HT1080 (cell line): ENCODE data around the gene KRTAP10-4. TPM values are rescaled to one million over a fixed set of nuclear protein-coding genes. Genes with fewer than 3 reads are reported as not detected.
"Not testable (repeated sequence)": the region's sequence is repeated elsewhere in the genome, so short reads cannot be mapped to it uniquely, and the experiment has no call there.

Experiments used
- DNase-seq: peaks from one replicate; pipeline ENCODE4 v3.0.0-alpha.2; 2015; ENCODE audit warnings: low read depth
- total RNA-seq: library from RNA; depleted of rRNA; stranded (reverse); fragments of >200 nt; shearing (Covaris generic); gene quantifications from 2 replicates; pipeline ENCODE4 v1.2.3, GENCODE V29; 2014

Gene KRTAP10-4
- total RNA-seq, 1 experiment from 2014 or later = not detected

- no peak for DNase-seq
Measured at GRCh38 chr21:44556879-44557278, 16.6 kb upstream of the KRTAP10-4 start.

GRCh38 chr21:44557491-44558328, 15.8 kb upstream of the KRTAP10-4 start:
- DNase-seq = no peak

- not testable (repeated sequence) for DNase-seq
Measured at GRCh38 chr21:44558329-44558675, 15.2 kb upstream of the KRTAP10-4 start.

GRCh38 chr21:44558695-44559094, 14.8 kb upstream of the KRTAP10-4 start, which contains the start of gene KRTAP10-3:
TSS of gene KRTAP10-3 (minus strand) at chr21:44558795. CDS start at chr21:44558715, 80 bp downstream.
- no peak for DNase-seq

GRCh38 chr21:44564099-44564498, 9.4 kb upstream of the KRTAP10-4 start:
- DNase-seq = no peak

DNA sequence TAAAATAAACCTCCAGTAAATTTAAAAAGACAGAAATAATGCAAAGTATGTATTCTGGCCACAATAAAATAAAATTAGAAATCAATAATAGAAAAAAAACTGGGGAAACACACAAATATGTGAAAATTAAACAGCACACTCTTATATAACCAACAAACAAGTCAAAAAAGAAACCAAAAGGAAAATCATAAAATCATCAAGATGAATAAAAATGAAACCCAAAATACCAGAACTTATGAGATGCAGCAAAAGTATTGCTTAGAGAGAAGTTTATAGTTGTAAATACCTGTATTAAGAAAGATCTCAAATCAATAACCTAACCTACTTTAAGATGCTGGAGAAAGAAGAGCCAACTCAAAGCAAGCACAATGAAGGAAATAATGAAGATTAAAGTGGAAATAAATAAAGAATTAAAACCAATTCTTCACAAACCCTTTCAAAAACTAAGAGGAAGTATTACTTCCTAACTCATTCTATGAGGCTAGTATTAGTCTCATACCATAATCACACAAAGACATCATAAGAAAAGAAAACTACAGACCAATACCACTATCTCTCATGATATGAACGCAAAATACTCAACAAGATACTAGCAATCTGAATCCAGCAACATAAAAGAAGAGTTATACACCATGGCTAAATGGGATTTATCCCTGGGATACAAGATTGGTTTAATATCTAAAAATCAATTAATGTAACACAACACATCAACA, 8.5 kb upstream of the KRTAP10-4 start:
- DNase-seq = no peak

- no peak for DNase-seq
Measured at GRCh38 chr21:44566403-44566802, 7.1 kb upstream of the KRTAP10-4 start.

DNA sequence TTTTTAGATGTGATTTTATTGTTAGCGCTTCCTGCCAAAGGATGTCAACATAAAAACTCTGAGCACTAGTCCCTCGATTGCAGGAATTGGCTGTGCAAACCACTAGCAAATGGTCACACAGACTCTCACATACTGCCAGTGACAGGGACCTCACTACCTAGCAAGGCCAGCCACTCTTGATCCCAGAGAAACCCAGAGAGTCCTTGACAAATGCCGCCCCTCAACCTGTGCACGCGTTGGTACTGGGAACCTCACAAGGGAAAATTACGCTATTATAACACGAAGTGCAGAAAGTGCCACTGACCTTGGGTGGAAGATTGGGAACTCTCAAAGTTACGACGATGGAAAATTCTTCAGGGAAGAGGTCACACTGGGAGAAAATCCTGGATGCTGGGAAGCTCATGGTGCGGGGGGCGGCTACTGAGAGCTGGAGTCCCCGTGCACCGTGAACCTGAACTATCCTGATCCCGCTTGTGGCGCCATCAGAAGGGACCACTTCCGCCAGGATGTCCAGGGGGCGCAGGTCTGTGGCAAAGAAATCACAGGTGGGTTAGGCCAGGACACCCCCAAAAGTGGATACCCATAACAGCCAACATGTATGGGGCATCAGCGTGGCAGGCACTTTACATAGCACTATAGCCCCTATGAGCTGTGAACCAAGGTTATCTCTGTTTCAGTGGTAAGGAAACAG, 5.9 kb upstream of the KRTAP10-4 start:
- no peak for DNase-seq

DNA sequence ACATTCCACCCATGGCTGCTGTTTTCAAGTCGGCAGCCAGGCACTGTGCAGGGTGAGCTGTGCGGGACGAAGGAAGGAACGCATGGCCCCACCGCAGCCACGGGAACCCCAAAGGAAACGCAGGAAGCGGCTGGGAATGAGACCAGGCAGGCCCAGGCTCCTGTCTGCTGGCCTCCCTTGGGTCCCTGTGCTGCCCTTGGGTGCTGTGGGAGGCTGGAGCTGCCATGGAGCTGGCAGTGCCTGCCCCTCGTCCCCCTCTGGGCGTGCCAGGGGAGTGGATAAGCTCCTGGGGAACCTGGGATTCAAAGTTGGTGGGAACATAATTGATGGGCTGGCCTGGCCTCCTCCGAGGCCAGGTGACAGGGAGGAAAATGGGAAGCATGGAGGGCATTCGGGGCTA, 5.3 kb upstream of the KRTAP10-4 start:
- DNase-seq = no peak

GRCh38 chr21:44568667-44569556, 4.6 kb upstream of the KRTAP10-4 start:
- DNase-seq = peak; percentile 16

DNA sequence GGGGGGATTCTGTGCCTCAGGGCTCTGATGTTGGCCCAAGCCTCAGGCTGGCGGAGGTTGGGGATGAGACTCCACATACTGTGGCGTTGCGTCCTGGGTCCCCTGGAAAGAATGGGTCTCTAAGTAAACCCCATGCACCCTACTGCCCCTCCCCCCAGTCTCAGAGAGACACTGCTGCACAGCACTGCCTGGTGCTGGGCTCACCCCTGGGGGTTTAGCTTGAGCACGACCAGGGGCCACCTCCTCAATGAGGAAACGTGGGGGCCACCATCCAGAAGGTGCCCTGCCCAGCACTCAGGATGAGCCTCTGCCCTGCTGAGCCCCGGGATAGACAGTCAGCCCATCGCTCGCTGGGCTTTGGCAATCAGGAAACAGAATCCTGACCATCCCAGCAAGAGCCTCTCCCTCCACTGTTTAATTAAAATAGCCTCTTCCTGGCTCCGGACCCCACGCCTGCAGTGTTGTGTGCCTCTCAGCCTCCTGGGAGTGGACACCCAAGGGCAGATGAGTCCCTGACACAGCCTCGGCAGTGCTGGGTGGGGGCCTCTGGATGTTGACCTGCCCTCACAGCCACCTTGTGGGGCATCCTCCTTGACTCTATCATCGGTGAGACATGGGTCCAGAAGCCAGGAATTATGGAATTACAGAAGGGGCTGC, 3.5 kb upstream of the KRTAP10-4 start:
- DNase-seq = no peak

- no peak for DNase-seq
Measured at GRCh38 chr21:44571296-44571695, 2.2 kb upstream of the KRTAP10-4 start.

- DNase-seq = no peak
Measured at GRCh38 chr21:44571844-44572782, 1.4 kb upstream of the KRTAP10-4 start.

DNA sequence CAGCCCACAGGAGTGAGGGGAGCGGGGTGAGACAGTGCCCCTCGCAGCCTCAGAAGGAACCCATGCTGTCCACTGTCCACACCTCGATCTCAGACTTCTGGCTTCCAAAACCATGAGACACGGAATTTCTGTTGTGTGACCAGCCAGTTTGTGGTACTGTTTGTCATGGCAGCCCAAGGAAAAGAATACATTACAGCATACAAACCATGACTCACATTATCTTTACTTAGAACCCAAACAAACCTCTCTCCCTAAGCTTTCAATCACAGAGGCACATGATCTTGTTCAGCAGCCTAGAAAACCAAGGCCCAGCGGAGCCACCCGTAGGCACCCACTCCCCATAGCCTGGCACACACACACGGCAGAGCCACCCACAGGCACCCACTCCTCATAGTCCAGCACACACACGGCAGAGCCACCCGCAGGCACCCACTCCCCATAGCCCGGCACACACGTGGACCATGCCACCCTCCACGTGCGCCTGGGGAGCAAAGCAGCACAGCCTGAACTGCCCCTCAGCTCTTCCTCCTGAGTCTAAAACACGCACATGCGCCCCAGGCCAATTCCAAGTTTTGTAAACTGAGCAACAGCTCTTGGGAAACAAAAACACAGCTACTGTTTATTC, 458 bp upstream of the KRTAP10-4 start:
- peak; percentile 35 for DNase-seq

DNA sequence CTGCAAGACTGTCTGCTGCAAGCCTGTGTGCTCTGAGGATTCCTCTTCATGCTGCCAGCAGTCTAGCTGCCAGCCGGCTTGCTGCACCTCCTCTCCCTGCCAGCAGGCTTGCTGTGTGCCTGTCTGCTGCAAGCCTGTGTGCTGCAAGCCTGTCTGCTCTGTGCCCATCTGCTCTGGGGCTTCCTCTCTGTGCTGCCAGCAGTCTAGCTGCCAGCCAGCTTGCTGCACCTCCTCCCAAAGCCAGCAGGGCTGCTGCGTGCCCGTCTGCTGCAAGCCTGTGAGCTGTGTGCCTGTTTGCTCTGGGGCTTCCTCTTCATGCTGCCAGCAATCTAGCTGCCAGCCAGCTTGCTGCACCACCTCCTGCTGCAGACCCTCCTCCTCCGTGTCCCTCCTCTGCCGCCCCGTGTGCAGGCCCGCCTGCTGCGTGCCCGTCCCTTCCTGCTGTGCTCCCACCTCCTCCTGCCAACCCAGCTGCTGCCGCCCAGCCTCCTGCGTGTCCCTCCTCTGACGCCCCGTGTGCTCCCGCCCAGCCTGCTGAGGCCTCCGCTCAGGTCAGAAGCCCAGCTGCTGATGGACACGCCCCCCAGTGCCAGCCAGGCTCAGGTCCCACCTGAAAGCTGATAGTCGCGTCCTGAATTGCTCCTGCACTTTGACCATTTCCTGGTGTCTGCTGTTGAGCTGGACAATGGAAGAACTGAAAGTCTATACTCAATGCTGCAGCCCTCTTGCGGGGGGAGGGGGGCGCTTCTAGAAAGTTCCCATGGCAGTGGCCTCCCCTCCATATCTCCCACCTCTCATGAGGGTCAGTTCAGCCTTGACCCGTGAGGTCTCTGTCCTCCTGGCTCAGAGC, 1.2 kb downstream of the KRTAP10-4 start:
- DNase-seq = peak; percentile 23

- no peak for DNase-seq
Measured at GRCh38 chr21:44575307-44576024, 1.9 kb downstream of the KRTAP10-4 start.

- DNase-seq = no peak
Measured at GRCh38 chr21:44576025-44576420, 2.5 kb downstream of the KRTAP10-4 start.
